Neural cell (in vitro differentiated cells): ENCODE measurements around the gene DYNLT4. TPM values are rescaled to one million over a fixed set of nuclear protein-coding genes. Genes with fewer than 3 reads are reported as not detected.

Experiments used
- H2AFZ ChIP-seq: fragments of 200-600, 300-800 bp; sonication (generic), shearing (Covaris generic); 2 replicates; pipeline ENCODE4 v1.6.0; 2014; ENCODE audit warnings: low read depth, mild to moderate bottlenecking, antibody characterized with exemption, low read length, moderate library complexity
- H3F3A ChIP-seq: fragments of 200-600 bp; shearing (Covaris generic); 2 replicates; pipeline ENCODE4 v1.6.1; 2016; ENCODE audit warnings: mild to moderate bottlenecking, moderate library complexity, mixed read lengths, antibody characterized with exemption, low read length; ENCODE audit not compliant: insufficient read depth, poor library complexity, severe bottlenecking
- H3K27ac ChIP-seq: fragments of 200-600, 300-800 bp; sonication (generic), shearing (Covaris generic); 2 replicates; pipeline ENCODE4 v1.5.1; 2014; ENCODE audit warnings: mild to moderate bottlenecking, low read length, moderate library complexity
- H3K27me3 ChIP-seq: fragments of 300-800, 200-600 bp; sonication (generic), shearing (Covaris generic); 2 replicates; pipeline ENCODE4 v1.6.0; 2014; ENCODE audit warnings: mild to moderate bottlenecking, low read depth, low read length, moderate library complexity; ENCODE audit not compliant: insufficient read depth
- H3K36me3 ChIP-seq: fragments of 300-800, 200-600 bp; sonication (generic), shearing (Covaris generic); 2 replicates; pipeline ENCODE4 v1.5.1; 2014; ENCODE audit warnings: mild to moderate bottlenecking, antibody characterized with exemption, low read length, moderate library complexity; ENCODE audit not compliant: insufficient read depth
- H3K4me2 ChIP-seq: fragments of 300-800, 200-600 bp; sonication (generic), shearing (Covaris generic); 2 replicates; pipeline ENCODE4 v1.6.0; 2014; ENCODE audit warnings: mild to moderate bottlenecking, low read length
- H3K4me3 ChIP-seq: fragments of 300-800, 200-600 bp; sonication (generic), shearing (Covaris generic); 2 replicates; pipeline ENCODE4 v1.5.1; 2014; ENCODE audit warnings: mild to moderate bottlenecking, low read length, moderate library complexity
- H3K79me2 ChIP-seq: fragments of 200-600 bp; shearing (Covaris generic); replicated peaks from 2 replicates; pipeline ENCODE4 v1.6.0; 2014; ENCODE audit warnings: mild to moderate bottlenecking, low read length, moderate library complexity; ENCODE audit not compliant: insufficient read depth
- H3K9ac ChIP-seq: fragments of 300-800, 200-600 bp; sonication (generic), shearing (Covaris generic); 2 replicates; pipeline ENCODE4 v1.6.1; 2016; ENCODE audit warnings: mild to moderate bottlenecking, low read length, mixed read lengths
- H3K9me2 ChIP-seq: fragments of 200-600 bp; shearing (Covaris generic); 2 replicates; pipeline ENCODE4 v1.6.1; 2016; ENCODE audit warnings: mild to moderate bottlenecking, low read length, mixed read lengths; ENCODE audit not compliant: insufficient read depth
- H3K9me3 ChIP-seq: fragments of 200-600, 300-800 bp; sonication (generic), shearing (Covaris generic); 2 replicates; pipeline ENCODE4 v1.6.1; 2016; ENCODE audit warnings: mild to moderate bottlenecking, mixed run types, low read length, moderate library complexity, mixed read lengths
- H4K20me1 ChIP-seq: fragments of 200-600 bp; shearing (Covaris generic); 2 replicates; pipeline ENCODE4 v1.6.1; 2016; ENCODE audit warnings: mild to moderate bottlenecking, mixed run types; ENCODE audit not compliant: insufficient read depth
- EP300 ChIP-seq: fragments of 450-650 bp; conservative IDR thresholded peaks from 2 replicates; pipeline ENCODE4 v1.6.1; 2014; ENCODE audit warnings: antibody characterized with exemption, mild to moderate bottlenecking, moderate library complexity; ENCODE audit not compliant: poor library complexity, severe bottlenecking
- EZH2 ChIP-seq: fragments of 200-600, 300-800 bp; shearing (Covaris generic), sonication (generic); IDR thresholded peaks from 2 replicates; pipeline ENCODE4 v1.6.1; 2014; ENCODE audit warnings: antibody characterized with exemption, low read length, borderline replicate concordance, mild to moderate bottlenecking; ENCODE audit not compliant: insufficient read depth, poor library complexity, severe bottlenecking
- MXI1 ChIP-seq: fragments of 450-650 bp; conservative IDR thresholded peaks from 2 replicates; pipeline ENCODE4 v1.6.1; 2014; ENCODE audit warnings: antibody characterized with exemption, mild to moderate bottlenecking; ENCODE audit not compliant: poor library complexity, severe bottlenecking
- POLR2AphosphoS5 ChIP-seq: IDR thresholded peaks from 2 replicates; pipeline ENCODE4 v1.6.1; 2012
- RAD21 ChIP-seq: fragments of 450-650 bp; conservative IDR thresholded peaks from 2 replicates; pipeline ENCODE4 v1.6.1; 2014; ENCODE audit warnings: antibody characterized with exemption, mild to moderate bottlenecking, moderate library complexity
- REST ChIP-seq: IDR thresholded peaks from 2 replicates; pipeline ENCODE4 v1.6.1; 2012; ENCODE audit warnings: borderline replicate concordance
- SMC3 ChIP-seq: fragments of 450-650 bp; conservative IDR thresholded peaks from 2 replicates; pipeline ENCODE4 v1.6.1; 2014; ENCODE audit warnings: antibody characterized with exemption, mild to moderate bottlenecking, moderate library complexity; ENCODE audit not compliant: poor library complexity
- TAF1 ChIP-seq: IDR thresholded peaks from 2 replicates; pipeline ENCODE4 v1.6.1; 2012; ENCODE audit warnings: low read depth
- polyA plus RNA-seq: library from polyadenylated mRNA; depleted of rRNA; stranded (reverse); fragments of >200 nt; gene quantifications from 2 replicates; pipeline ENCODE4 v1.2.3, GENCODE V29; 2014
- TF ChIP-seq, protein P1 (sequence below): fragments of 450-650 bp; IDR thresholded peaks from 2 replicates; pipeline ENCODE4 v1.5.1; 2014; ENCODE audit warnings: antibody characterized with exemption, mild to moderate bottlenecking, moderate library complexity; ENCODE audit not compliant: poor library complexity, severe bottlenecking

The DYNLT4 gene
- polyA plus RNA-seq, 1 donor from 2014 or later = not detected

- no peaks in the 10 kb centered on the region for H3K9me2 ChIP-seq
- no peak within 1 kb of the TSS for H3K27ac ChIP-seq
- peaks cover 24% of the 10 kb centered on the region for H3K27me3 ChIP-seq
- no peaks in the 10 kb centered on the region for H3K36me3 ChIP-seq
- no peaks in the 10 kb centered on the region for H4K20me1 ChIP-seq
- H3K4me3 ChIP-seq = no peak within 1 kb of the TSS
- H2AFZ ChIP-seq = no peak within 1 kb of the TSS
- no peak within 1 kb of the TSS for H3K4me2 ChIP-seq
- no peaks in the 10 kb centered on the region for H3K9me3 ChIP-seq
- no peak for TF ChIP-seq EP300
- TF ChIP-seq POLR2AphosphoS5 = no peak
- TF ChIP-seq SMC3 = no peak
- no peak for TF ChIP-seq MXI1
- no peak for TF ChIP-seq REST
- TF ChIP-seq EZH2 = no peak
- TF ChIP-seq RAD21 = no peak
- TF ChIP-seq TAF1 = no peak
- no peak within 1 kb of the TSS for H3K9ac ChIP-seq
- H3F3A ChIP-seq = no peaks in the 10 kb centered on the region
- H3K79me2 ChIP-seq = no peaks in the 10 kb centered on the region
Measured at GRCh38 chr1:44788120-44788860, 18.9 kb downstream of the DYNLT4 start, which contains the start of gene BEST4. TSS of gene BEST4 (minus strand) at chr1:44788170. CDS start at chr1:44787705, 465 bp downstream.

DNA sequence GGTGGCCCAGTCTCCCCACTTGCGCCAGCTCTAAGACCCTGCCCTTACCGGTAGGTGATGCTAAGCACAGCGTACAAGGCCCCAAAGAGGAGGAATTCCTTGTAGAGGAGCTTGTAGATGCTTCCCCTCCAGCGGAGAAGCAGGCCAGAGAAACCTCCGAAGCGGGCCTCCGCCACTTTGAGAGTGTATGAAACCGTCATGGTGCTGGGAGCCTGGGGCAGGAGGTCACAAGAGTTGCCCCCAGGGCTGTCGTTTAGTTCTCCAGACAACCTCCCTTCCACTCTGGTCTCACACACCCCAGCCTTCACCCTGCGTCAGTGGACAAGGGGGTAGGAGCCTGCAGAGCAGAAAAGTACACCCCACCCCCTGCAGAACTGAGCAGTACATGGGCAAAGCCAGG lies 19.6 kb downstream of the DYNLT4 start:
- H3K27ac ChIP-seq = no peak overlapping the region
- peaks cover 24% of the 10 kb centered on the region for H3K27me3 ChIP-seq
- H3K9me3 ChIP-seq = no peaks in the 10 kb centered on the region
- H3K4me3 ChIP-seq = no peak overlapping the region
- H3K4me2 ChIP-seq = no peak overlapping the region
- no peak for TF ChIP-seq TAF1
- no peak for TF ChIP-seq SMC3
- TF ChIP-seq POLR2AphosphoS5 = no peak
- TF ChIP-seq EZH2 = no peak
- TF ChIP-seq MXI1 = no peak
- TF ChIP-seq, protein P1, sequence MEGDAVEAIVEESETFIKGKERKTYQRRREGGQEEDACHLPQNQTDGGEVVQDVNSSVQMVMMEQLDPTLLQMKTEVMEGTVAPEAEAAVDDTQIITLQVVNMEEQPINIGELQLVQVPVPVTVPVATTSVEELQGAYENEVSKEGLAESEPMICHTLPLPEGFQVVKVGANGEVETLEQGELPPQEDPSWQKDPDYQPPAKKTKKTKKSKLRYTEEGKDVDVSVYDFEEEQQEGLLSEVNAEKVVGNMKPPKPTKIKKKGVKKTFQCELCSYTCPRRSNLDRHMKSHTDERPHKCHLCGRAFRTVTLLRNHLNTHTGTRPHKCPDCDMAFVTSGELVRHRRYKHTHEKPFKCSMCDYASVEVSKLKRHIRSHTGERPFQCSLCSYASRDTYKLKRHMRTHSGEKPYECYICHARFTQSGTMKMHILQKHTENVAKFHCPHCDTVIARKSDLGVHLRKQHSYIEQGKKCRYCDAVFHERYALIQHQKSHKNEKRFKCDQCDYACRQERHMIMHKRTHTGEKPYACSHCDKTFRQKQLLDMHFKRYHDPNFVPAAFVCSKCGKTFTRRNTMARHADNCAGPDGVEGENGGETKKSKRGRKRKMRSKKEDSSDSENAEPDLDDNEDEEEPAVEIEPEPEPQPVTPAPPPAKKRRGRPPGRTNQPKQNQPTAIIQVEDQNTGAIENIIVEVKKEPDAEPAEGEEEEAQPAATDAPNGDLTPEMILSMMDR = no peak
- no peak for TF ChIP-seq RAD21
- TF ChIP-seq EP300 = no peak
- no peak for TF ChIP-seq REST
- H4K20me1 ChIP-seq = no peaks in the 10 kb centered on the region
- no peaks in the 10 kb centered on the region for H3K36me3 ChIP-seq
- no peak overlapping the region for H2AFZ ChIP-seq
- H3F3A ChIP-seq = no peaks in the 10 kb centered on the region
- no peak overlapping the region for H3K9ac ChIP-seq
- no peaks in the 10 kb centered on the region for H3K9me2 ChIP-seq
- no peaks in the 10 kb centered on the region for H3K79me2 ChIP-seq
